A673 (cell line): ENCODE results near the gene CLASP1.

ENCODE experiments used
- CTCF ChIP-seq: fragments of 300-800, 200-600 bp; sonication (generic); conservative IDR thresholded peaks from 2 replicates; pipeline ENCODE4 v1.5.1; 2017; ENCODE audit warnings: low read depth, mild to moderate bottlenecking, antibody characterized with exemption, low read length, moderate library complexity, mixed read lengths
- EZH2 ChIP-seq: fragments of 200-600 bp; sonication (generic); IDR thresholded peaks from 2 replicates; pipeline ENCODE4 v1.6.1; 2017; ENCODE audit warnings: borderline replicate concordance, low read depth, mild to moderate bottlenecking, mixed read lengths, antibody characterized with exemption, low read length; ENCODE audit not compliant: poor library complexity, severe bottlenecking

GRCh38 chr2:121338281-121338680, 311.0 kb downstream of the CLASP1 start:
- TF ChIP-seq CTCF (0 out of 2 replicates have a peak, but pooled peaks have one; percentile 22), EZH2 (no peak)
